Kidney (tissue), 14 donors: ENCODE data around the gene TOP3A. TPM values are rescaled to one million over a fixed set of nuclear protein-coding genes. Genes with fewer than 3 reads are reported as not detected.

Source experiments
- DNase-seq, 5 donors: peaks; one replicate each; pipeline ENCODE4 v3.0.0-alpha.2; 2013 to 2020
- FAIRE-seq: peaks from 2 replicates; lab custom pipeline; 2012; peaks lifted over from hg19 to GRCh38; lab: Jason Lieb, UNC
- H3K27ac ChIP-seq, 2 donors: one replicate each; pipeline ENCODE4 v1.7.0; 2013; ENCODE audit warnings: low read depth in 2 of 2, low read length in 2 of 2, inconsistent platforms in 1 of 2
- H3K27me3 ChIP-seq: one replicate; pipeline ENCODE4 v1.7.1; 2013; ENCODE audit warnings: low read length, inconsistent platforms; ENCODE audit not compliant: control insufficient read depth, insufficient read depth
- H3K36me3 ChIP-seq, 3 donors: one replicate each; pipeline versions ENCODE4 v1.7.0 to v1.7.1; 2013; ENCODE audit warnings: low read length in 3 of 3, control low read depth in 1 of 3, inconsistent platforms in 1 of 3; ENCODE audit not compliant: insufficient read depth in 3 of 3, control insufficient read depth in 2 of 3
- H3K4me1 ChIP-seq, 3 donors: one replicate each; pipeline versions ENCODE4 v1.7.0 to v1.7.1; 2013; ENCODE audit warnings: low read length in 3 of 3, inconsistent platforms in 1 of 3, low read depth in 1 of 3; ENCODE audit not compliant: control insufficient read depth in 2 of 3, insufficient read depth in 2 of 3
- H3K4me3 ChIP-seq, 3 donors: one replicate each; pipeline versions ENCODE4 v1.7.0 to v1.8.1; 2013; ENCODE audit warnings: low read length in 3 of 3, control low read depth in 1 of 3, inconsistent platforms in 1 of 3
- H3K9ac ChIP-seq, 3 donors: one replicate each; pipeline versions ENCODE4 v1.7.0 to v1.7.1; 2013; ENCODE audit warnings: low read length in 3 of 3, control low read depth in 1 of 3, inconsistent platforms in 1 of 3
- H3K9me3 ChIP-seq, 3 donors: one replicate each; pipeline versions ENCODE4 v1.7.0 to v1.7.1; 2013; ENCODE audit warnings: low read length in 3 of 3, control low read depth in 1 of 3, inconsistent platforms in 1 of 3; ENCODE audit not compliant: control insufficient read depth in 2 of 3, insufficient read depth in 1 of 3
- CTCF ChIP-seq: IDR thresholded peaks from 3 replicates; pipeline ENCODE4 v1.5.1; 2012; ENCODE audit warnings: mild to moderate bottlenecking, moderate library complexity, borderline replicate concordance; ENCODE audit not compliant: insufficient read depth; ENCODE audit errors: extremely low read depth
- intact Hi-C: fragments of 100-400 bp; cut with DNase I; formaldehyde crosslinking; loops from one replicate; pipeline ENCODE4 v1.11.1; 2022
- polyA plus RNA-seq: library from polyadenylated mRNA; stranded (reverse); fragments of 350-450 nt; fragmentation: Illumina TruSeq; extraction: RNeasy Lipid Tissue Mini Kit (QIAGEN cat#74804); gene quantifications from one replicate; pipeline ENCODE4 v1.2.3, GENCODE V29; 2014; ENCODE audit warnings: low read depth, low replicate concordance; ENCODE audit not compliant: insufficient read depth
- total RNA-seq: library from RNA; stranded (reverse); fragmentation: NEBNext Ultra II Directional; extraction: Animal tissue kit (Norgen Biotek cat#: 25700); gene quantifications from one replicate; pipeline ENCODE4 v1.2.1, GENCODE V29; 2021
- donor health status: control.
- donor health status: control.
- donor health status: control.
- donor health status: control.
- donor health status: control.
- donor health status: DM: yes; HTN: yes; CAD: no.
- donor health status: Normal renal cell carcinoma (clear cell type).

Gene TOP3A
- total and polyA plus RNA-seq, 2 donors from 2014 or later, result 7.9 to 30.3 TPM

- Histone ChIP-seq H3K9me3 (no peaks in the 10 kb centered on the region), H3K4me1 (no peaks in the 10 kb centered on the region), H3K36me3 (peaks cover 5 to 51% (median 43%) of the 10 kb centered on the region in 3 donors), H3K4me3 (no peak overlapping the region), H3K27ac (no peak overlapping the region), H3K9ac (no peak overlapping the region), H3K27me3 (no peaks in the 10 kb centered on the region)
- intact Hi-C loops, result no loop called here
- TF ChIP-seq CTCF, result no peak
- DNase-seq (no peak), FAIRE-seq (no peak)
These were observed 33.9 kb downstream of the TOP3A start for GRCh38 chr17:18280766-18281371.

- no peak for DNase-seq
- Histone ChIP-seq H3K9ac (no peak overlapping the region), H3K9me3 (no peaks in the 10 kb centered on the region), H3K27ac (no peak overlapping the region), H3K27me3 (no peaks in the 10 kb centered on the region), H3K36me3 (peaks cover 5 to 46% (median 38%) of the 10 kb centered on the region in 3 donors), H3K4me1 (no peaks in the 10 kb centered on the region), H3K4me3 (no peak overlapping the region)
- TF ChIP-seq CTCF, result no peak
- intact Hi-C loops, result no loop called here
- no peak for FAIRE-seq
These were observed 34.5 kb downstream of the TOP3A start for GRCh38 chr17:18280249-18280648.

GRCh38 chr17:18278867-18279266 lies 35.9 kb downstream of the TOP3A start:
- intact Hi-C loops, result no loop called here
- no peaks in the 10 kb centered on the region for H3K9me3 ChIP-seq
- TF ChIP-seq CTCF, result no peak
- H3K9ac ChIP-seq, result no peak overlapping the region
- FAIRE-seq, result no peak
- no peak for DNase-seq
- H3K36me3 ChIP-seq, result peaks cover 5 to 46% (median 33%) of the 10 kb centered on the region in 3 donors
- H3K27me3 ChIP-seq, result no peaks in the 10 kb centered on the region
- H3K4me1 ChIP-seq, result no peaks in the 10 kb centered on the region
- H3K27ac ChIP-seq, result no peak overlapping the region
- H3K4me3 ChIP-seq, result no peak overlapping the region

- intact Hi-C loops, result no loop called here
- TF ChIP-seq CTCF, result no peak
- FAIRE-seq (no peak), DNase-seq (no peak)
- Histone ChIP-seq H3K9me3 (no peaks in the 10 kb centered on the region), H3K36me3 (peaks cover 5 to 31% (median 25%) of the 10 kb centered on the region in 3 donors), H3K9ac (no peak overlapping the region), H3K4me3 (no peak overlapping the region), H3K27ac (no peak overlapping the region), H3K27me3 (no peaks in the 10 kb centered on the region), H3K4me1 (no peaks in the 10 kb centered on the region)
These were observed 37.7 kb downstream of the TOP3A start for GRCh38 chr17:18277076-18277475.
